SK-N-DZ (cell line): Measurements from ENCODE around the gene STIP1. TPM values are rescaled to one million over a fixed set of nuclear protein-coding genes. Genes with fewer than 3 reads are reported as not detected.
A peak's percentile ranks its signal among the peaks of the same experiment; 100 is the strongest.

Experiments
- DNase-seq: peaks from one replicate; pipeline ENCODE4 v3.0.0-alpha.2; 2015; ENCODE audit warnings: low spot score
- polyA plus RNA-seq, 2 experiments: library from polyadenylated mRNA; depleted of rRNA; stranded (reverse); fragments of >200 nt; gene quantifications; 2 replicates each; pipeline ENCODE4 v1.2.3, GENCODE V29; 2014

STIP1 gene
- 397 and 406 TPM in 2 replicates for polyA plus RNA-seq (2014; cell fraction: cytosol; rRNA removed)
- polyA plus RNA-seq (2014; cell fraction: nucleus; rRNA removed) = 211 and 259 TPM in 2 replicates

- DNase-seq = peak; percentile 100
Measured at GRCh38 chr11:64185693-64186491, at the start of gene STIP1. Gene STIP1, plus strand, starts transcription at chr11:64186171. Its CDS starts 91 bp downstream, at chr11:64186262.

DNA sequence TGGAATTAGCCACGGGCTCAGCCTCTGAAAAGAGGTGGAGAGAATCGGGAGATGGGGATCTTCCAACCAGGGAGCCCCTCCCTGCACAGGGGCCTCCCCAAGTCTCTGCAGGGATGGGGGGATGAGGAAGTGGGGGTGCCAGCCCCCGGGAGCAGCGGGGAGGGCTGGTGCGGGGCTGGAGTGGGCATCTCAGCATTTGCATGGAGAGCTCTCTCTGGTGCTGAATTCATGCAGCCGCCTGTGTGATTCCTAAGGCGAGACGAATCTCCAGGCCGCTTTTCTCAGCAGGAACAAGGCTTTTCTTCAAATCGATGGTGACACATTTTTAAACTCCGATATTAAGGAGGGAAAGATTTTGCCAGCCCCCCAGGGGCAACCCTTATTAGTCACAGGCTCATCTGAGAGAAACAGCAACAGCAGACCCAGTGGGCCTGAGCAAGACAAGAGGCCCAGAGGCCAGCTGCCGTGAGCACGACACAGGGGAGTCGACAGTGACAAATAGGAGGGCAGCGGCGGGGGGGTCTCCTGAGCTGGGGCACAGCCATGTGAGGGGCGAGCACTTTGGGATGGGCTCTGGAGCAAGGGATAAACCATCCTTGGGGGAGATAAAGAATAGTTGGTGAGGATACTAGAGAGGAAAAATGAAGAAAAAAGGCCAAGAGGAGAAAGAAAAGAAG, 49.1 kb upstream of the STIP1 start:
- DNase-seq = no peak

DNA sequence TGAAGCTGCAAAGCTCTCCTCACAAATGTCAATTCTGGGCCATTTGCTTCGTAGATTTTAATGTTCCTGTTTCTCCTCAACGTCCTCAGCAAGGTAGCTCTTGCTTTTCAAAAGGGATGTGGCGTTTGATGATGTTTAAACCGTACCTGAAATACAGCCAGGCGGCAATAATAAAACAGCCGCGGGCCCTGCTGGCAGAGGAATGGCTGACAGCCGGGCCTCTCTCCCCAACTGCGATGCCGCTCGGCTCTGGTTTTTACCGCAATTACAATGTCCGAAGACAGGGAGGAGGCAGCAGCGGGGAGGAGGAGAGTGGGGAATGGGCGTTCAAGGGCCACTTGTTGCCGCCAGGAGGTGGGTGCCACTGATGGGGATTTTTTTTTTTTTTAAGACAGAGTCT, 47.6 kb upstream of the STIP1 start:
- no peak for DNase-seq

GRCh38 chr11:64139049-64139448, 46.9 kb upstream of the STIP1 start:
- no peak for DNase-seq

- DNase-seq = no peak
Measured at GRCh38 chr11:64140082-64140481, 45.9 kb upstream of the STIP1 start.

- no peak for DNase-seq
Measured at GRCh38 chr11:64141081-64141783, 44.7 kb upstream of the STIP1 start.

DNA sequence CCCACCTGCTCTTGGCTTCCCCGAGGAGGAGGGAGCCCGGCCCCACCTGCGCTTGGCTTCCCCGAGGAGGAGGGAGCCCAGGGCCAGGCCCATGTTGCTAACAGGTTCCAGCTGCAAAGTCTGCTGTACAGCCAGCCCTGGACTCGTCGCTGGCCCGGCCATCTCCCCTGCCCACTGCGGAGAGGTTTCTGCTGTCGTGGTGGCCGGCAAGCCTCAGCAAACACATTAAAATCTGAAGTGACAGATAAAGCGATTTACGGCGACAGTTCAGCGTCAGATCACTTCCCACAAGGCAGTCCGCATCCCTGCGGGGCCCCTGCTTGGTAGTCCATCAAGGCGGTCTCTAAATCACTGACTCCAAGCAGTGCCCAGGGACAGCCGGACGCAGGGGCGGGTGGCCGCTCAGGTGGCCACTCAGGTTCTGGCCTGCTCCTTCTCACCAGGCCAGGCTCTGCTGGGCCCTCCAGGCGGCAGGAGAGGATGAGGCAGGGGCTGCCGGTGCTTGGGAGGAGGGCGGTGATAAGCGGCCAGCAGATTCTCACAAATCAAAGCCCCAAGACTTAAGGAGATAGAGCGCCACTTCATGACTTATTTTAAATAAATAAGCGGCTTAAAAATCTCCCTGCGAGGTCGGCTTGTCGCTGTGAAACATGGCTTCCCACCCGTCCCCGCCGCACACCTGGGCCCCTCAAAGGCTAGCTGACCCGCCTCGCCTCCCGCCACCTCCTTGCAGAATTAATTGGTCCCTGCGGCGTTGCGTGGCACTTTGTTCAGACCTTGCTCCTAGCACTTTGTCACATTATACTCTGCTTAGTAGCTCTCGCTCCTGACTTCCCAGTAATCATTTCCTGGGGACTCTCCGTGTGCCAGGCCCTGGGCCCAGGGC, 41.1 kb upstream of the STIP1 start:
- peak; percentile 83 for DNase-seq

DNA sequence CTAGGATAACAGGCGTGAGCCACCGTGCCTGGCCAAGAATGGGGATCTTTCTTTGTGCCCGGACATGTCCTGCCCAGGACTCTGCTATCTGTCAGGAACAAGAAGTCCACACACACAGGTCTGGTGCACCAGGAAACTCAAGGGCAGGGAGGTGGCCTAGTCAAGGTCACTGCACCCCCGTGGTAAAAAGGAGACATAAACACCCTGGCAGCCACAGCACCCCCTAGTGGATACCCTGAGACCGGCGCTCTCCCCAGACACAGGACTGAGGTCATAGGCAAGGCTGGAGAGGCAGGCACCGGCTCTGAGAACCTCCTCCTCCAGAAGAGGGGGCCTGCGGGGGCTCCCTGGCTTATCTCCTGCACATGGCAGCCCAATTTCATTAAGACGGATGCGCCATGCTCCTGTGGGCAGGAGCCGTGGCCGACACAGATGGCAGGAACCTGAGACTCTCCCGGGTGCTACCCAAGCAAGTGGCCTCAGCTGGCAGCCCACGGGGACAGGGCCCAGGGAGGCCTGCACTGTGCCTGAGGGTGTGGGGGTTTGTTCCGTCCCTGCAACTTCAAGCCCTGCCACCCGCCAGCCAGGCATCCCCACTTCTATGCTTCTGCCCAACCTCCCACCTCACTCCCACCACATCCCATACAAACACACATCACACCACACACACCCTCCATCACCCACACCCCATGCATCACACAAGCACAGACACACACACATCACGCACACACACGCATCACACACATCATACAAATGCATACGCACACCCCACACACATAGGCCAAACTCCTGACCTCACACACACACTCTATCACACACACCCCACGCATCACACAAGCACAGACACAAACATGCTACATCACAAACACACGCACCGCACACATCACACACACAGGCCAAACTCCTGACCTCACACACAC, 39.7 kb upstream of the STIP1 start:
- DNase-seq = peak; percentile 85

DNA sequence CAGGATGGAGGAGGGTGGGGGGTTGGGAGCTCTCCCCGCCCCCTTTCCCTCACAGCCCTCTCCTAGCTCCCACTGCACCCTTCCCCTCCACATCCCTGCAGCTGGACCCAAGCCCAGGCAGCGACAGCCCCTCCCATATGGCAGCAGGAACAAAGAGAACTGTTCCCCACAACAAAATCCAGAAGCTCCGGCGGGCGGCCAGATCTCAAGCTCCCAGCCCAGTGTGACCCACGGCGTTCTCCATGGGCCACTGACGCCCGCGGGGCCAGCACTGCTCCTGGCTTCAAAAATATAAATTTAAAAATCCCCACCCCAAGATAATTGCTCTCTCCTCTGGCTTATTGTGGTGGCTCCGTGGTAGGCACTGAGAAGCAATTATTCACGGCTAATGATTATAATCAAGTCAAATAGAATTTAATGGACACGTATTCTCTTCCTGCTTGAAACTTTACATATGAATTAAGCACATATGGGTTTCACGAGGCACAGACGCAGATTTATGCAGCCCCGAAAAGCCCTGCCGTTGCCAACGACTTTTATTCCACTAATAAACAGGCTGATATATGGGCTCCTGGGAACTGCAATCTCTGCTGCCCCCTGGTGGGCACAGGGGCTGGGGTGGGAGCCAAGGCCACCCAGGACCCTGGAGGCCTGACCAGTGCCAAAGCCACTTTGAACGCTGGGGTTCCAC, 37.6 kb upstream of the STIP1 start:
- peak; percentile 75 for DNase-seq

DNA sequence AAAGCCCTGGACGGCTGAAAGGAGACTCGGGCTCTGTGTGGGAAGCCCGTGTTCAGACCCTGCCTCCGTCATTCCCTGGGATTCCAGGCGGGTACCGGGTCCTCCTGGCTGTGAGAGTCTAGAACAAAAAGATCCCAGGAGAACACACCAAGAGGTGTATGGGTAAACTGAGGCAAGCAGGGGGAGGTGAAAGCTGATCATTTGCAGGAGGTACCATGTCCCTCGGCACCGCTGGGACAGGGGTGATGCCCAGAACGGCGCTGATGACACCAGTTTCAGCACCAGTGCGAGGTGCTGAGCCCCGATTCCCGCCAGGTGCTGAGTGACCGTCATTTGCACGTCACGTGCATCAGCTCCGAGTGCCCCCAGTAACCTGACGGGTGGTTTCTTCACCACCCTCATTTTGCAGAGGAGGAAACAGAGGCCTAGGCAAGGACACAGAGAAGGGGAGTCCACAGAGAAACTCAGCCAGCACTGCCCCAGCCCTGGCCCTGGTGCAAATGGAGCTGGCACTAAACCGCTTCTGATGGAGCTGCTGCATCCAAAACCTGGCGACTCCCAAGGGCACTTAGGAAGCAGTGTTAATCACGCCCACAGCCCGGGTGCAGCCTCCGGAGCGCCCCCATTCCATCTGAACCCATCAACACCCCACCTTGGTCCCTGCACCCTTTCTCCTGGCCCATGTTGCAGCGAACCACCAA, 36.9 kb upstream of the STIP1 start:
- DNase-seq = no peak

DNA sequence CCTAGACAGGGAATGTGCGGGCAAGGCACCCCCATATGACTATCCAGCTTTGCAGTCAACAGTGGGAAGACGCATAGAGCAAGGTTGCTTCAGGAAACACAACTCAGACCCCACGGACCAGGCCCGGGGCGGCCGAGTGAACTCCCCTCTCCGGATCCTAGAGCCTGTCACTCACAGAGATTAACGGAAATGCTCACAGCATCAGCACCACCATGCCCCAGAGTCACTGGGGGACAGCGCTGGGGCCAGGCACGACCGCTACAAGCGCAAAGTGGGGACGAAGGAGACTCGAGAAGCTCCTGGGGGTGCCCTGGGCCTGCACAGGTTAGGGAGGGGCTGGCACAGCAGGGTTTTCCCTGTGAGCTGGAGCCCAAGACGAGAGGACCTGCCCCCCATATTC, 35.9 kb upstream of the STIP1 start:
- DNase-seq = no peak

- DNase-seq = no peak
Measured at GRCh38 chr11:64150481-64151239, 35.3 kb upstream of the STIP1 start.

- no peak for DNase-seq
Measured at GRCh38 chr11:64151337-64151736, 34.6 kb upstream of the STIP1 start.

DNA sequence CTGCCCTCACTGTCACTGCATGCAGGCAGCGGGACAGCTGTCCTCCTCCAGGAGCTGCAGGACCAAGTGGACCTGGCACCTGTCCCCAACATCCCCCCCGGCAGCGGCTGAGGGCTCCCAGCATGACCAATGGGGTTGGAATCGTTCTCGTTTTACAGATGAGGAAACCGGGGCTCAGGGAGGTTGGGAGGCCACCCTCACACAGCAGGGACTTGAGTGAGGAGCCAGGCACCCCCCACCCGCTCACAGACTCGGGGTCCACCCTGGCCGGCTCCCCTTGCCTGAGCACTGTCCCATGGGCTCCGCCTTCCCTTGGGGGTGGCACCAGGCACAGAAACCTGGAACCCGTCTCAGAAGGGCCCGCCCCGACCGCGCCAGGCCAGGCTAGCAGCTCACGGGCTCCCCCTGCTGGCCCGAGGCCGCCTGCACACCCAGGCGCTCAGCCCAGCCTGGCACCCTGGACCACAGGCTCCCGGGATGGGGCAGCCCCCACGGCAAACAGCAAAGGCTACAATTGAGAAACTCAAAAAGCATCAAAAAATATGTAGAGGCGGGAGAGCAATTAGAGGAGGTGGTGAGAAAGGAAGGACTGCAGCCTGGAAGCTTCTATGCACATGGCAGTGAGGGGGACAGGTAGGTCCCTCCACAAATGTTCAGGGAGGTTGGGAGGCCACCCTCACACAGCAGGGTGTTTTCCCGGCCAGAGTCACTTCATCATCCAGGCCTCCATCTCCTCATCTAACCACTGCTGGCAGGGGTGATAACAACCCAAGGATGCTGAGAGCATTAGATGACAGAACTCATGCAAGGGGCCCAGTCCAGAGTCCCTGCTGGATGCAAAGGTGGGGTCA, 32.9 kb upstream of the STIP1 start:
- DNase-seq = peak; percentile 48

DNA sequence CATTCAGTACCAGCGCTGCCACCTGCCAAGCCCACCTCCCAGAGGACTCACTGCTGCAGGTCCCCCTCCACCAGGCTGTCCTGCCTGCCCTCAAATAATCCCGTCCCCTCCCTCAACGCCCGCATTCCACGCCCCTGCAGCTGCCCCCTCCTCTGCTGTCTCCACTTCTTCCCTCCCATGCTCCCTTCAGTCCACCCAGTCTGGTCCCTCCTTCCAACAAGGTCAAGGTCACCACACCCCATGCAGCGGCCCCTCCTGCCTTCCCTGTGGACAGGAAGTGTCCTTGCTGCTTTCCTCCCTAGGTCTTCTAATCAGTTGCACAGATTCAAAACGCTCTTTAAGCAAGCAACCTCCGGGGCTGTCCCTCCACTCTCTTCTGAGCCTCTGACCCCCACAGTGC, 32.2 kb upstream of the STIP1 start:
- DNase-seq = no peak

- no peak for DNase-seq
Measured at GRCh38 chr11:64156235-64157011, 29.5 kb upstream of the STIP1 start.
